SIG-M5 treated with dmso at 0.1 percent for 504 hours (cell line): Measurements from ENCODE around the gene DCTN3.
A peak's percentile ranks its signal among the peaks of the same experiment; 100 is the strongest.

Source experiments
- DNase-seq: peaks from one replicate; lab custom pipeline; 2025; ENCODE audit not compliant: unreplicated experiment; lab: John Stamatoyannopoulos, UW

Gene DCTN3

DNA sequence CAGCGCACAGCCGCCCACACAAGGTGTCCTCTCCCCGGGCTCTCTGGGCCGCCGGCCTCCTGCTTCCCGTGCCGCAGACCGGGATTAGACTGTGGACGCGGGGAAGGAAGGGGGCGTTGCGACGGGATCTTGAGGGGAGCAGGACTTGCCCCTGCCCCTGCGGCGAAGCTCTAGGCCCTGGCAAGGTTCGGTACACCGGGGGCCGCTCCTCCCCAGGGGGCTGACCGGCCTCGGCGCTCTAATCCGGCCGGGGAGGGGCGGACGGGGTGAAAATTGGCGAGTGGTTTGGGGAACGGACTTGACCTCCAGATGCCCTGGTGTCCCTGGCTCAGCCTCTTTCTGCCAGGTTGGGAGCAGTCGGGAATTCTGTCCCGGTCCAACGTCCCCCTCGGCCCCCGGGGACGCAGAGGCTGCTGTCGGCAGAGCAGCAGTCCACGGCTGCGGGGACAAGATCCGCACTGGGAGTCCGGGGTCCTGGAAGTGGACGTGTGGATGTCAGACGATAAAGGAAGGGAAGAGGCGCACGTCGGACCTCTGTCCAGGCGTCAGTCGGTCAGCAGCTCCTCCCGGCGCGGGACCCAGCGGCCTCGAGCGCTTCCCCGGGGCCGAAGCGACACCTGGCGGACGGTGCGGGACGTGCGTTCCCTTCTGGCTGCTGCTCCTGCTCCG lies 28.9 kb downstream of the DCTN3 start:
- peak; percentile 50 for DNase-seq

DNA sequence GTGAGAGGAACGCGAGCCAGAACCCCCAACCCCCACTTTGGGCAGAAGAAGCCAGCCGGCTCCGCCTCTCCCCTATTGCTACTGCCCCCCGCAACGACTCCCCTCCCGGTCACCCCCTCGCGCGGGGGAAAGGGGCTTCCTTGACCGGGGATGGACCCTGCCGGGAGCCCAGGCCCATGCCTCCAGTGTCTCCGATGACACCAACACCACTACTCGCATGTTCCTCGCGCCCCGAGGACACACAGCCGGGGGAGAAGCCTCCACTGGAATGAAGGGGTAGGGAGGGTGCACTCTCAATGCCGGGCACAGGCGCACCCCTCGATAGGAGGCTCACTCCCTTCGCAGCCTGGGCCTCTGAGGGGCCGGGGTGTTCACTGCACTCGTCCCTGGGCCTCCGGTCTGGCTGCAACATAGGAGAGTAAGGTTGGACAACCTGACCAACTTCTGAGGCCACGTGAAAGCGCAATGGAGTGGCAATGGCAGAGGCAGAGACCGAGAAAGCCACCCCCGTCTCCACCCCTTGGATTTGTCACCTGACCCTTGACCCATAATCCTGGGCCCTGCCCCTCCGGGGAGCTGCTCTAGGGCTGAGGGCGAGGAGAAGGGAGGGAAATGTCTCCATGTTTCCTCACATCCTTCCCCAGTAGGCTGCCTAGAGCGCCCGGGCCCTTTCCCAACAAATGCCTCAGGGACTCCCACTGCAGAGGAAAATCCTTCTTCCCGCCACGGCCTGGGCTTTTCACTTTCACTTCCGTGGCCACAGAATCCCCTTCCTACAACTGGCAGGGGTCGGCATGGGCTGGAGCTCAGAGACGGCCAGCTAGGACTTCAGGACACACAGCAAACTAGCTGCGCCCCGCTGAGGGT lies 29.7 kb downstream of the DCTN3 start:
- peak; percentile 4 for DNase-seq

DNA sequence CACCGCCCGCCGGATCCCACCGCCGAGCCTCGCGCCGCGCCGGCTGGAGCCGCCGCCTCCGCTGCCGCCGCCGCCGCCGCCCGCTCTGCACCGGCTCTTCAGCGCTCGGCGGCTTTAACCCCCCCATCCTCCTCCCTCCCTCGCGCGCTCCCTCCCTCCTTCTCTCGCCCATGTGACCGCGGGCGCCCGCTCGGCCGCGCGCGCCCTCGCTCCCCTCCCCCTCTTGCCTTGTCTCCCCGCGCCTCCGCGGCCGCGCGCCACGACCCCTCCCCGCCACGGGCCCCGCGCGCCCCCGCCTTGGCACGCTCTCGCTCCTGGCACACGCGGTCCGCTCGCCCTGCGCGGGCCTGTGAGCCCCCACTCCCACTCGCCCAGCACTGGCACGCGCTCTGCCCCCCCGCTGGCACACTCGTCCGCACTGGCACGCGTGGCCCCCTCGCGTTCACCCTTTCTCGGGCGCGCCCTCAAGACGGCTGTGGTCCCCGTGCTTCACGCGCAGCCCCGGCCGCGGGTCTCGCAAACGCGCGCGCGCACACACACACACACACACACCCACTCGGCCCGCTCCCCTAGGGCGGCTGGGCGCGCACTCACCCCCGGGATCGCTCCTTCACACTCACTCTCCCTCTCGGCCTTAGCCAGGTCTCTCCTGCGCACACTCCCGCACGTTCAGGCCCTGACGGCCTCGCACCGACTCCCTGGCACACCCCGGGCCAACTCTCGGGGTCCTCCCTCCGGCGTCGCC lies 30.5 kb downstream of the DCTN3 start, which contains the start of gene CNTFR:
TSS of gene CNTFR (minus strand) at position 89 of the 745 bp plus-strand sequence. CDS start 20,743 bp downstream, outside the sequence.
- DNase-seq: peak; percentile 9

DNA sequence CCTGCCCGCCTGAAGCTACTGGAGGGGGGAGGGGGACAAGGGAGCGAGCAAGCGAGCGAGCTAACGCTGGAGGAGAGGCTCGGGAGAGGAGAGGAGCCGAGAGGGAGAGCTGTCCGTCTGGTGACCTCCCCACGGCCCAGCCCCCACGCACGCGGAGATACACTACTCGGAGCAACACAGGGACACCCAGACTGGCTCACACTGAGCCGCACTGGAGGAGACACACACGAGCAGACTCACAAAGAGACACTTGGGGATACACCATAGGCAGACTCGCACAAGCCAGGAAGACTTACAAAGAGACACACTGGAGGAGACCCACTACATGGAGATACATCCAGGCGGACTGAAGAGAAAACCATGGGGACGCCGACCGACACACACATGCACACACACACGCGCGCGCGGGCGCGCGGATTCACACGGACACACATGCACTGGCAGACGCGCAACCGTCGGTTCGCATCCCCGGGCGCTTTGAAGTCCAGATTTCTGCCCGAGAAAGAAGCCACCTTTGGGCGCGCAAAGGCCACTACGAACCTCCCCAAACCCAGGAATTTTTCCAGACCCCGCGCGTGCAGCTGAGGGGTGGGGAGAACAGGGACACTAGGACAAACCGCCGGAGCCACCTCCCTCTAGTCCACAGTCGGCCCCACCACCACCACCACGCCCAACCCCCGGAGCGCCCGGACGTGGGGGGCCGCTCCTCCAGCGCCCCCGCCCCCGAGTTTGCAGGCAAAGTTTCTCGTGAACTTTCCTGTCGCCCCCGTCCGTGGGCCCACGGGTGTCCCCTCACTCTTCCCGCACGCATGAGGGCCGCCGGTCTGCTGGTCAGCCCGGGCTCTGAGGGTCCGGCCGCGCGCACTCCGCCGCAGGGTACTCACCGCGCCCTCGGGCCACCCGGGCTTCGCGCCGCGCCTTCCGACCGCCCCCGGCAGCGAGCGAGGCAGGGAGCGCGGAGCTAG lies 31.3 kb downstream of the DCTN3 start:
- no peak for DNase-seq

DNA sequence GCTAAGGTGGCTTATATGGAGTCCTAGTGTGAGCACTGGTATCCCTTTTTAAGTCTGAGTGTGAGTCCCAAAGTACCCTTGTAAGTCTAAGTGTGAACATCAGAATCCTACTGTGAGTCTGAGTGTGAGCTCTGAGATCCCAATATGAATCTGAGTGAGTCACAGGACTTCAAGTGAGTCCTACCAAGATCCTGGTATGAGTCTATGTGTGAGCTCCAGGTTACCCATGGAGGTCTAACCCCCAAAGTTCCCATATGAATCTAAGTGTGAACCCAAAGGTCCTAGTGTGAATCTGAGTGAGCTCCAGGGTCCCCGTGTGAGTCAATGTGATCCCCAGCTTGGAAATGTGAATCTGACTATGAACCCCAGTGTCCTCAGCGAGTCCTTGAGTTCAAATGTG lies 33.0 kb downstream of the DCTN3 start:
- DNase-seq: no peak

DNA sequence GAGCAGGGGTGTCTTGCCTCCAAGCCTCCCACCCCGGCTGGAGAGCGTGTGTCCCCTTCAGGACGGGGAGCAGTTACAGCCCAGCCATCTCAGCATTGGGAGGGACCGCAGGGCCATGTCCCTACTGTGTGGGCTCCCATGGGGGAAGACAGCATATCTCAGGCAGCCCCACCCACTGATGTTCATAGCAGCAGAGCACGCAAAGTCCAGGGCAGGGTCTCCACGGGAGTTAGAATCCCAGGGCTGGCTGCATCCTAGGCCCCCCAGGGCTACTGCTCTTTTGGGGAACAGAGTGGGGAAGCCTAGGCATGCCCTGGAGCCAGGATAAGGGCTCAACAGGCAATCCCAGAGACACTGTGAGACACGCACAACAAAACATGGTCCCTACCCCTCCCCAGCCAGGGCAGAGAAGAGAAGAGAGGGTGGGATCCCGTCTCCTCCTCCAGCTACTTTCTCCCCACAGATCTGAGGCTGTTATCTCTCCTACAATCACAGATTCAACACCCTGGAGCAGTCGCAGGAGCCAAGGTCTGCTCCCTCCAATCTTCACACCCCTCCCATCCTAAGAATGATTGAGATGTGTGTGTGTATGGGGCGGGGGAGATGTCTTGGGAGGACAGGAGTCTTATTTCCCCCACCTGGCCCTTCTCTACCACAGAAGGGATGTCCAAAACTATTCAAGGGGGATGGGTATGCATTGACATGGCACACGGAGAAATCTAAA lies 34.2 kb downstream of the DCTN3 start:
- no peak for DNase-seq

DNA sequence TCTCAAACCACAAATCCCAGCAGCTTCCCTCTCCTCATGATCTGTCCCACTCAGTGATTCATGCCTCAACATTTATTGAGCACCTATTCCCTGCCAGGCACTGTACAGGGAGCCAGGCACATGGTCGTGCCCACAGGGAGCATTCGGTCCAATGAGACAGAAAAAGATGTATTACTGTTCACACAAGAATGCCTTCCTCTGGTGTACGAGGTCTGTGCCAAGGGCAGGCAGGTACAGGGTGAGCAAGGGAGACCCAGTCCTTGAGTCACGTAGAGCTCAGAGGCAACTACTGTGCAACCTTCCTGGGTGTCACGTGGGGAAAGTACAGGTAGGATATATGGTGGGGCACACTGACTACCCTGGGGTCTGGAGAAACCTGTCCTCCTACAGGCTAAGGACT lies 35.3 kb downstream of the DCTN3 start:
- no peak for DNase-seq

DNA sequence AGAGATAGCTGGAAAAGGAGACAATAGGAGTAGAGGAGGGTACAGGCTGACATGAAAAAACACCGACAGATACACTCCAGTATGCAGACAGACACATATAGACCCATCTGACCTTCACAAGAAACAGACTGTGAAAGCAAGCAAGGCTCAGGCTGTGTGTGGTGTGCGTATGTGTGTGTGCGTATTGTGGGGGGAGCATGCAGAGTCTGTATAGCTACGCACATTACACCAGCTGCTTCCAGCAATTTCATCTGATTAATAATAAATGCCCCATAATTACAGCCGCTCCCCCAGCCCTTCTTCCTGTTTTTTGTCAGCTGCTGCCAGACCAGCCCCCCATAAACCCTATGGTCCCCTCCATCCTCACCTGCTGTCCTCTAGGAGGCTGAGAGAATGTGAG lies 37.5 kb downstream of the DCTN3 start:
- DNase-seq: no peak

DNA sequence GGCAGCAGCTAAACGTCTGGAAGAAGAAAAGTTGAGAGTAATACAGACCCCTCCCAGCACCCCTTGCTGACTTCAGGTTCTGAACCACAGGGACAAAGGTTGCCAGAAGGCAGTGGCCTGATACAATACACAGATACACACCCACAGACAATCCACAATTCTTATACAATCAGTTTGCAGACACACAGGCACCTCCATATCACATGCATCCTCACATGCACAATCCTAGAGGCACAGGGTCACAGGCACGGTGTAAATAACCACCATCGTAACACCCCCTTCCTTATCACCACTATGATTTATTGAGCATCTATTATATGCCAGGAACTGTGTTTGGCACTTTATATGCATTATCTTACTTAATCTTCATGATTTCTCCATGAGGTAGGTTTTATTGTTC lies 39.0 kb downstream of the DCTN3 start:
- DNase-seq: no peak

DNA sequence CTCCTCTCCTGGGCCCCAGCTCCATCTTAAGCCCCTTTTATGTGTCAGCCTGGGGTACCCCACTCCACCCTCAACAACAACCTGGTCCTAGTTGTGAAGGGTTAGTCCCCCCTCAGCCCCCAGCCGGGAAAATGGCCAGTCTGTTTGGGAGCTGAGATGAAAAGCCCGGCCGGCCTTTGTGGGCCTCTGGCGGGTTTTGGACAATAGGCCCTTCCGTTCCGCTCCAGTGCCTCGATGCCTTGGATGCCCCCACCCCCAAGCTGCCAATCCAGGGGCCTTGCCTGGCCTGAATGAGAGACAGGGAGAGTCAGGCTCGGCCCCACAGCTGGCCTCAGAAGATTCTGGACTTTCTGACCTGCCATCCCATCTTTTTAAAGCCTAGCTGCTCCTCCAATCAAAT lies 39.9 kb downstream of the DCTN3 start:
- no peak for DNase-seq

DNA sequence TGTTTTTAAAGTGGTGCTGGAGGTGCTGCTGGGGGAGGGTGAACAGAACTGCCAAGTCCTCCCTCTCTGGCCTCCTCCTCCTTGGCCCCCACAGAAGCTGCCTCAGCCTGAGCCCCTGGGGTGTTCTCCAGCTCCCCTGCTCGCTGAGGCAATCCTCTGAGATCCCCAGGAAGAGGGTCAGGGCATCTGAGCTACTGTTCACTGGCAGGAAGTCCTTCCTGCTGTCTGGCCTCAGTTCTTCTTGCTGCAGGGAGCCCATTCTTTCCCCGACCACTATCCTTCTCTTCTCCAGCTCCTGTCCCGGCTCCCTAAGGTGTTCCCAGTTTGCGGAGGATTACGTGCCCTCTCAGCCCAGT lies 40.5 kb downstream of the DCTN3 start:
- no peak for DNase-seq

DNA sequence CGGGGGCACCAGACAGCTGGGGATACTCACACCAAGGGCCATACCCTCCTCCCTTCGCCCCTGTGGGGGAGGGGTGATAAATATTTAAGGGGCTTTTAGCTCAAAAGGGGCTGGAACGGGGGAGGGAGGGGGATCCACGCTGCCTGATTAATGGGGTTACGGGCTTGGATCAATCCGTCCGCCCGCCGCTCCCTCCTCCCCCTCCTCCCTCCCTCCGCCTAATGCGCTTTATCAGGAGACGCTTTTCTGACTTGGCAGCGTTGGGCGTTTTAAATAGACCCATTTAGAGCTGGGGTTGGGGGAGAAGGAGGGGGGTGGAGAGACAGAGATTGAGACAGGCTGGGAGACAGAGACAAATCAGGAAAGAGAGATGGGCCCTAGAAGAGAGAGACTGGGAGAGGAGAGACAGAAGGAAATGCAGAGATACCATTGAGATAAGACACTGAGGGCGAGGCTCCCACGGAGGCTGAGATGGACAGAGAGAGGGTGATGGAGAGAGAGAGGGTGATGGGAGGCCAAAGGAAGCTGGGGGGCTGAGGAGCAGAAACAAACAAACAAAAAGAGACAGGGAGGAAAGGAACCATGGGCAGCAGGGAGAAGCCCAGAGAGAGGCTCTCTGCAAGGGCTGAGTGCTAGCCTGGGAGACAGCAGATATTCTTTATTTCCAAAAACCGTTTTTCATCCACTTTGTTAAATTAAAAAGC lies 41.0 kb downstream of the DCTN3 start:
- no peak for DNase-seq

DNA sequence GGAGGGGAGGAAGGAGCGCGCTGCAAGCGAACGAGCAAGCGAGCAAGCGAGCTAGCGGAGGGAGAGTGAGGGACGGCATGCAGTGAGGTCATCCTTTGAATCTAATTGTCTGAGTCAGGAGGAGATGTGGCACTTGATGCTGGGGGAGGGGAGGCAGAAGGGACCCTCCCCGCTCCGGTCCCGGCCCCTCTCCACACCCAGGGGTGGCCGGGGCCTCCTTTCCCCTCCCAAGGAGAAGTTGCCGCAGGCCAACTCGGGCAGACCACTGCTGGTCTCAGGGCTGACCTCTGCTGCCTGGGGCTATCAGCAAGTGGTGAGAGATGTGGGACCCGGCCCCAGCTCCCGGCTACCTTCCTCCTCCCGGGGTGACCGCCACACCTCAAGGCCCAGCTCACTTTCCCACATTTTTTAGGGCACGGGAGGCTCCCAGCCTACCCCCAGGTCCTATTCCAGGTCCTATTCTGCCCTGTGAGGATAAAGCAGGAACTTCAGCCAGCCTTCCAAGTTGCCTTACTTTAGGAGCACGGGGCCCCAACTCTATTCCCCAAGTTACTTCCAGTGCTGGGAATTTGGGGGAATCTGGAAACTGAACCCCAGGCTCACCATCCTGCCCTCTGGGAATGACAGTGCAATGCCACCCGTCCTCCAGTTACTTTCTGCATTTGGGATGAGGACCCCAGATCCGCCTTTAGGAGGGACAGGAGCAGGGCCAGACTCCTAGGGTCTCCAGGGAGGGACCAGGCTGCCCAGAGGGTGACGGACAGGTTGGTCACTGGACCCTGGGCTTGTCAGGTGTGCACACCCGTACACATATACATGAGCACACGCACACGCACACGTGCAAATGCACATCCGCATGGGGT lies 41.8 kb downstream of the DCTN3 start:
- DNase-seq: no peak

DNA sequence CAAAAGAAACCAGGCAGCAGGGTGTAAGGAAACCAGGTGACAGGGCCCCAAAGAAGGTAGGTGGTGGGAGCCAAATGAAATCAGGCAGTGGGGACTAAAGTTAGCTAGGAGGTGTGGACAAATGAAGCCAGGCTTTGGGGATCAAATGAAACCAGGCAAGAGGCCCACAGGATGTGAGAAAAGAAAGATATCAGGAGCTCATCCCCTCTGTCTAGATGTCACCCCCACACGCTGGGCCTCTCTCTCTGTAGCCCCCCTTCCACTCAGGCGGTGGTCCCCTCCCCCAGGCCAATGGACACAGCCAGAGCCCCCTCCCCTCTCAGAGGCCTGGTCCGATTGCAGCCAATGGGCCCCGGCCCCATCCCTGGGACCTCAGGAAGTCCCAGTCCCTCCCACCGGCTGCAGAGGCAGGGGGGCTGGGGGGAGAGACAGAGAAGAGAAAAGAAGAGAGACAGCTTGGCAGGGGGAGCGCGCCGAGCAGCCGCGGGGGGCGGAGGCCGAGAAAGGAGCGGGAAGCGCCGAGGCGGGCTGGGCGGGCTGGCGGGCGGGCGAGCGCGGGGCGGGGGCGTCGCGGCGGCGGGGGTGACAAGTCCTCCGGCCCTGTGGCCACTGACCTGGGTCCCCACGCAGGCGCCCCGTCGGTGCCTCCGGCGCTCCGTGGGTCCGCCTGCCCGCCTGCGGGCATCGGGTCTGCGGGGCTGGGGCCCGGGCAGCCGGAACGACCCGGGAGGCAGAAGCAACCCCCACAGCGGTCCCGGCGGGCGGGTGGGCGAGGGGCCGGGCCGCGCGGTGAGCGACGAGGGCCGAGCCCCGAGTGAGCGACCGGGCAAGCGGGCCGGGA lies 42.7 kb downstream of the DCTN3 start:
- DNase-seq: no peak

DNA sequence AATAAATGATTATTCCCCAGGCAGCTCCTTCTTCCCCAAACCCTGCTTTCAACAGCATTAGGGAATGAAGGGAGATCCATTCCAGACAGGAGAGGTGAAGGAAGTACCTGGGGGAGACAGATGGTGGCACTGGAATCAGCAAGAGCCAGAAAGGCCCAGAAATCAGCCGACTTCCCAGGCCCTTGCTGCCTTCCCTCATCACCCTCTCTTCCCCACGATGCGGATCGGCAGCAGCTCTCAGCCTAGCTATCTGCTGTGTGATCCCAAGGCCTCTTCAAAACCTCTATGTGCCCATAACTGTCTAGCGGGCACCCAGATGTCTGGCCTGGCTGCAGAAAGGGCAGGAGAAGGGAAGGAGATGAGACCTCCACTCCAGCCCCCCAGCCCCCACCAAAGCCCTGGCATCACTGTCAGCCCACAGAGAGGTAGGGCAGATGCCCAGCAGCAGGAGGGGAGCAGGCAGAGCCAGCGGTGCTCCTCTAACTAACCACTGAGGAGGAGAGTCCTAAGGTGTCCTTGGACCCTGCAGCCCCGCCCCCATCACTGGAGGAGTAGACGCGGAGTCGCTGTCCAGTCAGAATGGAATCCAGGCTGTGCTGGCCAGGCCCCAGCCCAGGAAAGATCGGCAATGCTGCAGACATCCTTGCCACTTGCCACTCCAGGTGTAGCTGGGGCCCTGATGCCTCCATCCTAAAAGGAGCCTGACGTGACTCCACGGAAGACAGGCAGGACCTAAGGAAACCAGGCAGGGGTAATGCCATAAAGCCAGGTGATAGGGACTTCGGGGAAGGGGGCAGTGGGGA lies 43.5 kb downstream of the DCTN3 start:
- no peak for DNase-seq

DNA sequence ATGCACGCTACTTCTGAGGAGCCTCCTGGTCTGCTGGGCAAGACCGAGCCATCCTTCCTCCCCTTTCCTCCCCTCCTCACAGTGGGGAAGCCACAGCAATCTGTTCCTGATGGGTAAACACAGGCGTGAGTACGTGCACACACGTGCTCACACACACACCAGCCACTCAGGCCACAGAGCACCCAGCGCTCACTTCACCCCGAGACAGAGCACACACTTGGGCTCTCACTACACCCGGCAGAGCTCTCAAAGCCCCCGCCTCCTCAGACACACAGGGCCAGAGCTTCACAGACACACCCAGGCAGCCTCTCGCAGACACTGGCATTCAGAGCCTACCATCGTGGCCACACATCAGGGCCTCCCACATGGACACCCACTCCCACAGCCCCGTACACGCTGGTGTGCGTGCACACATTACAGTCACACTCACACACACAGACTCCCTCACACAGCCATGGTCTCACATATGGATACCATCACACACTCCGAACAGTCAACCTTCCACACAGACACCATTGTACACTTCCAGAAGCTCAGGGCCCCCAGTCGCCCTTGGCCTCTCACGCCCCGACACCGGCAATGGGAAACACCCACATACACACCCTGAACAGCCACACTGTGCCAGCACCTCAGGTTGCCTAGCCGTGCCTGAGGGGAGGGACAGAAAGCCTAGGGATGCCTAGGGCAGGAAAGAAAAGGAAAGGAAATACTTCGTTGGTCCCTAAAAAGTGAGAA lies 44.3 kb downstream of the DCTN3 start:
- no peak for DNase-seq
